Dermis lymphatic vessel endothelial cell (primary cell): Measurements from ENCODE around the gene SEC24A. TPM values are rescaled to one million over a fixed set of nuclear protein-coding genes. Genes with fewer than 3 reads are reported as not detected.

Experiments used
- total RNA-seq: library from RNA; depleted of rRNA; stranded (reverse); fragments of >200 nt; gene quantifications from 2 replicates; pipeline ENCODE4 v1.2.1, GENCODE V29; 2014

Gene SEC24A
- 13.2 and 13.6 TPM in 2 replicates for total RNA-seq

GRCh38 chr5:134648425-134649162, at the start of gene SEC24A:
Gene SEC24A (plus strand): TSS chr5:134648785. CDS start chr5:134649077, 292 bp downstream.

GRCh38 chr5:134738133-134738962, 89.8 kb downstream of the SEC24A start, which contains the start of gene CAMLG:
Gene CAMLG (plus strand): TSS chr5:134738548. CDS start chr5:134738621, 73 bp downstream.

GRCh38 chr5:134758504-134759341, 110.1 kb downstream of the SEC24A start, which contains the start of gene DDX46:
Gene DDX46 (plus strand): TSS chr5:134758779. CDS start chr5:134758939, 160 bp downstream.

Other genes with a start within 250 kb of the SEC24A start
- gene CDKN2AIPNL, start 236.9 kb upstream of the SEC24A start, total RNA-seq: 41.7 and 43.7 TPM in 2 replicates
- gene JADE2, start 123.1 kb upstream of the SEC24A start, total RNA-seq: 16.0 and 18.0 TPM in 2 replicates
- gene SAR1B, start 16.0 kb upstream of the SEC24A start, total RNA-seq: 41.2 and 49.3 TPM in 2 replicates
- gene CAMLG, start 89.8 kb downstream of the SEC24A start, total RNA-seq: 32.8 and 43.2 TPM in 2 replicates
- 13.8 and 18.8 TPM in 2 replicates for gene DDX46, start 110.0 kb downstream of the SEC24A start, total RNA-seq
- 52.7 and 54.7 TPM in 2 replicates for gene C5orf24, start 197.2 kb downstream of the SEC24A start, total RNA-seq
- gene TXNDC15, start 225.6 kb downstream of the SEC24A start, total RNA-seq: 60.5 and 97.9 TPM in 2 replicates